Activated CD8-positive, alpha-beta T cell treated with anti-CD3 and anti-CD28 coated beads for 36 hours (primary cell): ENCODE measurements around the gene GSTM2. TPM values are rescaled to one million over a fixed set of nuclear protein-coding genes. Genes with fewer than 3 reads are reported as not detected.
"Not testable (repeated sequence)": the region's sequence is repeated elsewhere in the genome, so short reads cannot be mapped to it uniquely, and the experiment has no call there.

ENCODE experiments used
- ATAC-seq: fragments of 200-7000 bp; cut with Tn5 transposase; one replicate; pipeline ENCODE4 v1.10.0; 2021; ENCODE audit warnings: mild to moderate bottlenecking, moderate library complexity
- CTCF ChIA-PET: fragments of 350-600 bp; sonication (Branson Sonifier 250); formaldehyde crosslinking; loops from one replicate; lab custom pipeline; 2021; ENCODE audit warnings: antibody characterized with exemption; lab: Charles Lee
- POLR2A ChIA-PET: fragments of 350-600 bp; sonication (Branson Sonifier 250); formaldehyde crosslinking; loops from one replicate; lab custom pipeline; 2021; ENCODE audit warnings: antibody characterized with exemption; lab: Charles Lee
- DNase-seq: peaks from one replicate; pipeline ENCODE4 v3.0.0-alpha.2; 2020
- H3K27ac Mint-ChIP-seq: one replicate; pipeline ENCODE4 v1.8.0; 2021; ENCODE audit warnings: mild to moderate bottlenecking, mixed read lengths
- H3K27me3 Mint-ChIP-seq: one replicate; pipeline ENCODE4 v1.8.0; 2021; ENCODE audit warnings: mixed read lengths
- H3K36me3 Mint-ChIP-seq: one replicate; pipeline ENCODE4 v1.8.0; 2021; ENCODE audit warnings: low read depth, mixed read lengths
- H3K4me1 Mint-ChIP-seq: one replicate; pipeline ENCODE4 v1.8.0; 2021; ENCODE audit warnings: low read depth, mixed read lengths
- H3K4me3 Mint-ChIP-seq: one replicate; pipeline ENCODE4 v1.8.0; 2021; ENCODE audit warnings: mild to moderate bottlenecking, moderate library complexity, mixed read lengths
- H3K9me3 Mint-ChIP-seq: one replicate; pipeline ENCODE4 v1.8.0; 2021; ENCODE audit warnings: mixed read lengths
- CTCF ChIP-seq: fragments of 200-600 bp; IDR thresholded peaks from one replicate; pipeline ENCODE4 v1.8.0; 2022; ENCODE audit warnings: antibody characterized with exemption, mild to moderate bottlenecking
- intact Hi-C: fragments of 100-400 bp; cut with micrococcal nuclease; formaldehyde crosslinking; loops from one replicate; pipeline ENCODE4 v1.10.0; 2022
- total RNA-seq, 2 experiments: library from RNA; stranded (reverse); gene quantifications; one replicate each; pipeline ENCODE4 v1.2.3, GENCODE V29; 2021

GSTM2 gene
- total RNA-seq, 2 experiments from 2014 or later: 13.6 to 16.2 TPM

- TF ChIP-seq CTCF: no peak
- Mint-ChIP-seq H3K4me1 (no peaks in the 10 kb centered on the region), H3K27me3 (no peaks in the 10 kb centered on the region), H3K36me3 (peaks cover 9% of the 10 kb centered on the region), H3K9me3 (peaks cover 14% of the 10 kb centered on the region), H3K27ac (no peak overlapping the region), H3K4me3 (no peak overlapping the region)
- intact Hi-C loops: no loop called here
- ChIA-PET CTCF (interaction anchor here (1.0 kb wide), 1 partner anchor 210 kb away, joined by 3 read pairs; the partner anchor contains the start of gene CYB561D1), POLR2A (no interaction called here)
- DNase-seq: no peak
- ATAC-seq: no peak
Measured at GRCh38 chr1:109704173-109704572, 36.3 kb downstream of the GSTM2 start.

GRCh38 chr1:109705411-109705810, 37.6 kb downstream of the GSTM2 start:
- no peak overlapping the region for H3K4me3 Mint-ChIP-seq
- no peaks in the 10 kb centered on the region for H3K4me1 Mint-ChIP-seq
- ATAC-seq (no peak), DNase-seq (no peak)
- ChIA-PET CTCF (no interaction called here), POLR2A (no interaction called here)
- H3K9me3 Mint-ChIP-seq: peaks cover 18% of the 10 kb centered on the region
- TF ChIP-seq CTCF: no peak
- peaks cover 9% of the 10 kb centered on the region for H3K36me3 Mint-ChIP-seq
- no peaks in the 10 kb centered on the region for H3K27me3 Mint-ChIP-seq
- no peak overlapping the region for H3K27ac Mint-ChIP-seq
- intact Hi-C loops: no loop called here

- CTCF ChIA-PET, H3K36me3 Mint-ChIP-seq, DNase-seq, H3K4me1 Mint-ChIP-seq, ATAC-seq, H3K27me3 Mint-ChIP-seq, intact Hi-C loops, H3K27ac Mint-ChIP-seq, H3K4me3 Mint-ChIP-seq, POLR2A ChIA-PET: not testable (repeated sequence)
- H3K9me3 Mint-ChIP-seq: peaks cover 16% of the 10 kb centered on the region
Measured at GRCh38 chr1:109708949-109709348, 41.1 kb downstream of the GSTM2 start.

GRCh38 chr1:109709822-109710221, 42.0 kb downstream of the GSTM2 start:
- H3K36me3 Mint-ChIP-seq, DNase-seq, intact Hi-C loops, H3K4me3 Mint-ChIP-seq, CTCF ChIA-PET, H3K27ac Mint-ChIP-seq, H3K4me1 Mint-ChIP-seq, H3K27me3 Mint-ChIP-seq, ATAC-seq: not testable (repeated sequence)
- H3K9me3 Mint-ChIP-seq: peaks cover 13% of the 10 kb centered on the region
- POLR2A ChIA-PET: interaction anchor here (0.6 to 0.7 kb wide), 2 partner anchors 11 to 39 kb away, joined by 3 read pairs; no protein-coding TSS in a partner anchor

- H3K4me3 Mint-ChIP-seq: peak within 1 kb of the TSS; percentile 32
- peak; percentile 74 for ATAC-seq
- CTCF ChIA-PET, H3K36me3 Mint-ChIP-seq, H3K27me3 Mint-ChIP-seq, H3K4me1 Mint-ChIP-seq, H3K27ac Mint-ChIP-seq, intact Hi-C loops: not testable (repeated sequence)
- POLR2A ChIA-PET: interaction anchor here (0.6 to 1.1 kb wide), 2 partner anchors 13 to 26 kb away, joined by 3 to 5 read pairs; no protein-coding TSS in a partner anchor
- DNase-seq: peak; percentile 20
- H3K9me3 Mint-ChIP-seq: peaks cover 13% of the 10 kb centered on the region
Measured at GRCh38 chr1:109711593-109712320, 43.9 kb downstream of the GSTM2 start, which contains the start of gene GSTM5. Gene GSTM5, plus strand, starts transcription at chr1:109712251. Its CDS starts 62 bp downstream, at chr1:109712313.

GRCh38 chr1:109712321-109712864, 44.5 kb downstream of the GSTM2 start:
- H3K27me3 Mint-ChIP-seq: peaks cover 6% of the 10 kb centered on the region
- POLR2A ChIA-PET: interaction anchor here (0.6 to 1.1 kb wide), 2 partner anchors 12 to 25 kb away, joined by 3 to 5 read pairs; no protein-coding TSS in a partner anchor
- peaks cover 13% of the 10 kb centered on the region for H3K9me3 Mint-ChIP-seq
- H3K36me3 Mint-ChIP-seq: peaks cover 7% of the 10 kb centered on the region
- CTCF ChIA-PET: no interaction called here
- DNase-seq (no peak), ATAC-seq (peak; percentile 39)
- peaks cover 1% of the 10 kb centered on the region for H3K4me1 Mint-ChIP-seq
- no peak for TF ChIP-seq CTCF
- H3K4me3 Mint-ChIP-seq: no peak overlapping the region
- no peak overlapping the region for H3K27ac Mint-ChIP-seq
- intact Hi-C loops: no loop called here
